ENCODE measurements around the gene TTBK2. TPM values are rescaled to one million over a fixed set of nuclear protein-coding genes. Genes with fewer than 3 reads are reported as not detected.

Gene TTBK2
- total and polyA plus RNA-seq, 10 of the 15 experiments (the other 5 are each of a cell fraction or from before 2014, with no cell fraction given): 0.66 to 9.1 (median 3.7) TPM

DNA sequence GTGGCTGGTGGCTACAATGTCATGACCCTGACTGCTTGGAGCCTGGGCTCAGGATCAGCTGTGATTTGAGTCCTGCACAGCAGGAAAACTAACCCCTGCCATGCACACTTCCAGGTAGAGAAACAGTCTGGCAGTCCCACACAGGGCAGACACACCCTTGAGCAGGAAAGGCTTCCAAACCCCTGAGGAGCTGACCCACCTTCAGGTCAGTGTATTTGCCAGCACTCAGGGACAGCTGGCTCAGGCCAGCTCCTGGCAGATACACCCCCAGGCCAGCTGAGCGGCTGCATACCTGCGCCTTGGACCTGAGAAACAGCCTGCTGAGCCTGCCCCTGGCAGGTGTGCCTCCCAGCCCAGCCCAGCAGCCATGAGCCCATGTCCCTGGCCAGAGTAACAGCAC is 161.5 kb downstream of the TTBK2 start (continued):
- TF ChIP-seq, protein P1, sequence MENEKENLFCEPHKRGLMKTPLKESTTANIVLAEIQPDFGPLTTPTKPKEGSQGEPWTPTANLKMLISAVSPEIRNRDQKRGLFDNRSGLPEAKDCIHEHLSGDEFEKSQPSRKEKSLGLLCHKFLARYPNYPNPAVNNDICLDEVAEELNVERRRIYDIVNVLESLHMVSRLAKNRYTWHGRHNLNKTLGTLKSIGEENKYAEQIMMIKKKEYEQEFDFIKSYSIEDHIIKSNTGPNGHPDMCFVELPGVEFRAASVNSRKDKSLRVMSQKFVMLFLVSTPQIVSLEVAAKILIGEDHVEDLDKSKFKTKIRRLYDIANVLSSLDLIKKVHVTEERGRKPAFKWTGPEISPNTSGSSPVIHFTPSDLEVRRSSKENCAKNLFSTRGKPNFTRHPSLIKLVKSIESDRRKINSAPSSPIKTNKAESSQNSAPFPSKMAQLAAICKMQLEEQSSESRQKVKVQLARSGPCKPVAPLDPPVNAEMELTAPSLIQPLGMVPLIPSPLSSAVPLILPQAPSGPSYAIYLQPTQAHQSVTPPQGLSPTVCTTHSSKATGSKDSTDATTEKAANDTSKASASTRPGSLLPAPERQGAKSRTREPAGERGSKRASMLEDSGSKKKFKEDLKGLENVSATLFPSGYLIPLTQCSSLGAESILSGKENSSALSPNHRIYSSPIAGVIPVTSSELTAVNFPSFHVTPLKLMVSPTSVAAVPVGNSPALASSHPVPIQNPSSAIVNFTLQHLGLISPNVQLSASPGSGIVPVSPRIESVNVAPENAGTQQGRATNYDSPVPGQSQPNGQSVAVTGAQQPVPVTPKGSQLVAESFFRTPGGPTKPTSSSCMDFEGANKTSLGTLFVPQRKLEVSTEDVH (IDR thresholded peaks at IDR 0.05; ENCODE audit: low read depth, partially characterized antibody): no peak
- TF ChIP-seq KDM1A (IDR thresholded peaks at IDR 0.05; ENCODE audit: borderline replicate concordance) (no peak), TCF7 (IDR thresholded peaks at IDR 0.05; ENCODE audit: borderline replicate concordance) (no peak), TBL1XR1 (IDR thresholded peaks at IDR 0.05; ENCODE audit: low read depth, low read length) (no peak)
- TF ChIP-seq, protein P2, sequence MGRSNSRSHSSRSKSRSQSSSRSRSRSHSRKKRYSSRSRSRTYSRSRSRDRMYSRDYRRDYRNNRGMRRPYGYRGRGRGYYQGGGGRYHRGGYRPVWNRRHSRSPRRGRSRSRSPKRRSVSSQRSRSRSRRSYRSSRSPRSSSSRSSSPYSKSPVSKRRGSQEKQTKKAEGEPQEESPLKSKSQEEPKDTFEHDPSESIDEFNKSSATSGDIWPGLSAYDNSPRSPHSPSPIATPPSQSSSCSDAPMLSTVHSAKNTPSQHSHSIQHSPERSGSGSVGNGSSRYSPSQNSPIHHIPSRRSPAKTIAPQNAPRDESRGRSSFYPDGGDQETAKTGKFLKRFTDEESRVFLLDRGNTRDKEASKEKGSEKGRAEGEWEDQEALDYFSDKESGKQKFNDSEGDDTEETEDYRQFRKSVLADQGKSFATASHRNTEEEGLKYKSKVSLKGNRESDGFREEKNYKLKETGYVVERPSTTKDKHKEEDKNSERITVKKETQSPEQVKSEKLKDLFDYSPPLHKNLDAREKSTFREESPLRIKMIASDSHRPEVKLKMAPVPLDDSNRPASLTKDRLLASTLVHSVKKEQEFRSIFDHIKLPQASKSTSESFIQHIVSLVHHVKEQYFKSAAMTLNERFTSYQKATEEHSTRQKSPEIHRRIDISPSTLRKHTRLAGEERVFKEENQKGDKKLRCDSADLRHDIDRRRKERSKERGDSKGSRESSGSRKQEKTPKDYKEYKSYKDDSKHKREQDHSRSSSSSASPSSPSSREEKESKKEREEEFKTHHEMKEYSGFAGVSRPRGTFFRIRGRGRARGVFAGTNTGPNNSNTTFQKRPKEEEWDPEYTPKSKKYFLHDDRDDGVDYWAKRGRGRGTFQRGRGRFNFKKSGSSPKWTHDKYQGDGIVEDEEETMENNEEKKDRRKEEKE (IDR thresholded peaks at IDR 0.05): no peak

DNA sequence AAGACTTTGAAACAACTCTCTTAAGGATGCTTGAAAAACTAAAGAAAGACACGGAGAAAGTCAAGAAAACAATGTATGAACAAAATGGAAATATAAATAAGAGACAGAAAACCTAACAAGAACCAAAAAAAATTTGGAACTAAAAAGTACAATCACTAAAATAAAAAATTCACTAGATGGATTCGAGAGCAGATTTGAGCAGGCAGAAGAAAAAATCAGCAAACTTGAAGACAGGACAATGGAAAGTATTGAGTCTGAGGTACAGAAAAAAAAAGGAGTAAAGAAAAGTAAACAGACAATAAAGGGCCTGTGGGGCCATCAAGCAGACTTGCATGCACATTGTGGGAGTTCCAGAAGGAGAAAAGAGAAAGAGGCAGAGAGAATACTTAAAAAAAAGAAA is 170.3 kb downstream of the TTBK2 start:
- in situ Hi-C loops (cut with MboI): no loop called here
- ChIA-PET POLR2A (no interaction called here), SMC1A (ENCODE audit: uncharacterized antibody, unreplicated experiment) (no interaction called here), RAD21 (ENCODE audit: unreplicated experiment) (no interaction called here), CTCF (interaction anchor here (0.7 kb wide), 1 partner anchor 1827 kb away, joined by 3 read pairs; no protein-coding TSS in a partner anchor)
- H4K20me1 ChIP-seq (ENCODE audit: control insufficient read depth, insufficient read depth): no peaks in the 10 kb centered on the region
- no peak overlapping the region for H3K27ac ChIP-seq (ENCODE audit: control insufficient read depth, insufficient read depth)
- H3K9me3 ChIP-seq (replicated peaks; ENCODE audit: control insufficient read depth, insufficient read depth, low read length): no peaks in the 10 kb centered on the region
- no peaks in the 10 kb centered on the region for H3K79me2 ChIP-seq (ENCODE audit: control insufficient read depth, insufficient read depth, low read length)
- H3K4me1 ChIP-seq (ENCODE audit: control insufficient read depth, insufficient read depth, low read length): no peaks in the 10 kb centered on the region
- no peak overlapping the region for H3K9ac ChIP-seq (ENCODE audit: control insufficient read depth, insufficient read depth, low read length)
- peaks cover 0 to 3% of the 10 kb centered on the region in 2 experiments; a peak in 1 of 4 replicates for H3K36me3 ChIP-seq (ENCODE audit: control insufficient read depth in 2 of 2, insufficient read depth in 2 of 2, low read length in 1 of 2)
- ATAC-seq (no peak), FAIRE-seq (no peak), DNase-seq (ENCODE audit: low read depth, low spot score) (no peak)
- no TSS peak for BruUV-seq (replicated peaks)
- H3K4me2 ChIP-seq (ENCODE audit: control insufficient read depth, insufficient read depth): no peak overlapping the region
- WGBS (ENCODE audit: insufficient coverage, insufficient replicate concordance, low lambda C conversion rate, missing lambda C conversion rate): 68% methylated on average over 2 of the region's 2 CpGs
- H3K27me3 ChIP-seq (replicated peaks in 1 of 2; ENCODE audit: control insufficient read depth in 2 of 2, insufficient read depth in 2 of 2, low read length in 1 of 2): no peaks in the 10 kb centered on the region
- intact Hi-C loops (cut with micrococcal nuclease; ENCODE audit: unreplicated experiment): no loop called here
- H3K4me3 ChIP-seq: no peak overlapping the region
- H2AFZ ChIP-seq (ENCODE audit: control insufficient read depth, low read depth, low read length): no peak overlapping the region
- no peak for TF ChIP-seq HCFC1 (IDR thresholded peaks at IDR 0.05; ENCODE audit: low read length)
- no peak for TF ChIP-seq SMAD1 (IDR thresholded peaks at IDR 0.05; ENCODE audit: low read depth, partially characterized antibody)
- TF ChIP-seq RCOR1 (conservative IDR thresholded peaks at IDR 0.05; ENCODE audit: low read depth, low read length): no peak
- TF ChIP-seq KDM1A (IDR thresholded peaks at IDR 0.05; ENCODE audit: borderline replicate concordance): no peak
- TF ChIP-seq, protein P3, sequence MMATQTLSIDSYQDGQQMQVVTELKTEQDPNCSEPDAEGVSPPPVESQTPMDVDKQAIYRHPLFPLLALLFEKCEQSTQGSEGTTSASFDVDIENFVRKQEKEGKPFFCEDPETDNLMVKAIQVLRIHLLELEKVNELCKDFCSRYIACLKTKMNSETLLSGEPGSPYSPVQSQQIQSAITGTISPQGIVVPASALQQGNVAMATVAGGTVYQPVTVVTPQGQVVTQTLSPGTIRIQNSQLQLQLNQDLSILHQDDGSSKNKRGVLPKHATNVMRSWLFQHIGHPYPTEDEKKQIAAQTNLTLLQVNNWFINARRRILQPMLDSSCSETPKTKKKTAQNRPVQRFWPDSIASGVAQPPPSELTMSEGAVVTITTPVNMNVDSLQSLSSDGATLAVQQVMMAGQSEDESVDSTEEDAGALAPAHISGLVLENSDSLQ (IDR thresholded peaks at IDR 0.05): no peak
- TF ChIP-seq JUNB (IDR thresholded peaks at IDR 0.05): no peak
- no peak for TF ChIP-seq ZNF217 (IDR thresholded peaks at IDR 0.05)
- TF ChIP-seq ETV6 (conservative IDR thresholded peaks at IDR 0.05 in 1 of 2, IDR thresholded peaks at IDR 0.05 in 1 of 2; ENCODE audit: borderline replicate concordance in 1 of 2, low read depth in 1 of 2): no peak
- TF ChIP-seq, protein P4, sequence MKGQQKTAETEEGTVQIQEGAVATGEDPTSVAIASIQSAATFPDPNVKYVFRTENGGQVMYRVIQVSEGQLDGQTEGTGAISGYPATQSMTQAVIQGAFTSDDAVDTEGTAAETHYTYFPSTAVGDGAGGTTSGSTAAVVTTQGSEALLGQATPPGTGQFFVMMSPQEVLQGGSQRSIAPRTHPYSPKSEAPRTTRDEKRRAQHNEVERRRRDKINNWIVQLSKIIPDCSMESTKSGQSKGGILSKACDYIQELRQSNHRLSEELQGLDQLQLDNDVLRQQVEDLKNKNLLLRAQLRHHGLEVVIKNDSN (IDR thresholded peaks at IDR 0.05; ENCODE audit: borderline replicate concordance, extremely low read length, insufficient read depth, low read depth, low read length): no peak
- TF ChIP-seq SIN3A (IDR thresholded peaks at IDR 0.05; ENCODE audit: low read depth, low read length): no peak
